Activated CD4-positive, alpha-beta T cell treated with anti-CD3 and anti-CD28 coated beads, Interleukin-2, Interleukin-6, amounts not matched to agents 100 ng/mL and 50 ng/mL, durations not matched to agents 16 hours and 8 hours (primary cell): Measurements from ENCODE around the gene AQP10.
"Not testable (repeated sequence)": the region's sequence is repeated elsewhere in the genome, so short reads cannot be mapped to it uniquely, and the experiment has no call there.

Experiments
- DNase-seq: peaks from one replicate; pipeline ENCODE4 v3.0.0-alpha.2; 2020

AQP10 gene

GRCh38 chr1:154346276-154346917, 25.5 kb downstream of the AQP10 start:
- no peak for DNase-seq

- no peak for DNase-seq
Observed at GRCh38 chr1:154347961-154348360, 27.1 kb downstream of the AQP10 start.

DNA sequence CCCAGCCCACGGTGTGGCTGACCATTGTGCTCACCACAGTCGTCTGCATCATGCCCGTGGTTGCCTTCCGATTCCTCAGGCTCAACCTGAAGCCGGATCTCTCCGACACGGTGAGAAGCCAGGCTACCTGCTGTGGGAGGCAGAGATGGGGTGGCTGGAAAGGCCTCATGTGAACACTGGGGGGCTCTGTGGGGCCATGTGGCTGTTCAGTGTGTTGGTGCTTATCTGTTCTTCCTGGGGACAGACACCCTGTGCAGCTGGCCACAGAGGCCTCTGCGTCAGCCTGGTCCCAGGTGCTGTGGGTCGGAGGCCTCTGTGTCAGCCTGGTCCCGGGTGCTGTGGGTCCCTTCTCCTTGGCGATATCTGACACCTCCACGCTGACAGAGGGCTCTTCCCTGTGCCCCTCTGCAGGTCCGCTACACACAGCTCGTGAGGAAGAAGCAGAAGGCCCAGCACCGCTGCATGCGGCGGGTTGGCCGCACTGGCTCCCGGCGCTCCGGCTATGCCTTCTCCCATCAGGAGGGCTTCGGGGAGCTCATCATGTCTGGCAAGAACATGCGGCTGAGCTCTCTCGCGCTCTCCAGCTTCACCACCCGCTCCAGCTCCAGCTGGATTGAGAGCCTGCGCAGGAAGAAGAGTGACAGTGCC, 27.7 kb downstream of the AQP10 start:
- DNase-seq: no peak

DNA sequence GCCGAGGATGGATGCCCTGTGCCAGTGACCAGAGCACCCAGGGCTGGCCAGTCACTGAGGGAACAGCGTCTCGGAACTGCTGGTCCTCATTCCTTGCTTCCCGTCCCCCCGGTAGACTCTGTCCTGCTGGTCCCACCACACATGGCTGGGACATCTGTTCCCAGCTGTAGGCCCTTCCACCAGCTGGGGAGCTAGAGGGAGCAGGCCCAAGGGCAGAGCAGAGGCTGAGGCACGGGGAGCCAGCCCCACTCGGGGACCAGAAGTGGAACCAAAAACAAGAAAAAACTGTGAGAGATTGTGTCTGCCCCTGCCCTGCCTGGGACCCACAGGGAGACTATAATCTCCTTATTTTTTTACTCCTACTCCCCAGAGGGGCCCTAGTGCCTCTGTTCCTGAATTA, 28.2 kb downstream of the AQP10 start:
- no peak for DNase-seq

DNA sequence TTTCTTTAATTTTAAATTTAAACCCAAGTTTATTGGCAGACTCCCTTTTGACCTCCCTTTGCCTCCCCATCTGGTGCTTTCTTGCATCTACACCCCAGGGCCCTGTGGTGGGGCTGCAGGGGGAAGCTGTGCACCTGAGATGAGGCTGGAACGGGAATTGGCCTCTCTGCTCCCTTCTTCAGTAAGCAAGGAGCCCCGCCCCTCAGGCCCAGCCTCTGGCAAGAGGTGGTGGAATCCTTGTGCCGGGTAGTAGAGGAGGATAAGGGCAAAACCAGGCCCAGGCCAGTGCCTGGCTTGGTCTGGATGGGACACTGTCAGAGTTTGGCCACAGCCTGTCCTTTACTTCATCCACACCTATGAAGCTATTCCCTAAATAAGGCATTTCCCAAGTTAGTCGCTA, 29.5 kb downstream of the AQP10 start:
- DNase-seq: no peak

GRCh38 chr1:154351363-154352068, 30.6 kb downstream of the AQP10 start:
- DNase-seq: no peak

DNA sequence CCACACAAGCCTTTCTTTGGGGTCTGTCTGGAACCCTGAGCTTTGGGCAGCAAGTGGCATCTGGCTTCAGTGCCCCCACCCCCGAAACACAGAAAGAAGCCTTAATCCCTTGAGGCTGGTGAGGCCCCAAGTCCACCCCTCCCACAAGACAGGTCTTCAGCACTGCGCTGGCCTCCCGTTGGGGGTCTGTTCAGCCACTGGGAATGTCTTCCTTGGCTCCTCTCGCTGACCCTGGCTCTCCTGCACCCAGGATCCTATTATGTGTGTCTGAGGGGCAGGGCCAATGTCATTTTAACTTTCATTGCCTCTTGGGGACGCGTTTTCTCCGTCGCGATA, 31.3 kb downstream of the AQP10 start:
- DNase-seq: no peak

DNA sequence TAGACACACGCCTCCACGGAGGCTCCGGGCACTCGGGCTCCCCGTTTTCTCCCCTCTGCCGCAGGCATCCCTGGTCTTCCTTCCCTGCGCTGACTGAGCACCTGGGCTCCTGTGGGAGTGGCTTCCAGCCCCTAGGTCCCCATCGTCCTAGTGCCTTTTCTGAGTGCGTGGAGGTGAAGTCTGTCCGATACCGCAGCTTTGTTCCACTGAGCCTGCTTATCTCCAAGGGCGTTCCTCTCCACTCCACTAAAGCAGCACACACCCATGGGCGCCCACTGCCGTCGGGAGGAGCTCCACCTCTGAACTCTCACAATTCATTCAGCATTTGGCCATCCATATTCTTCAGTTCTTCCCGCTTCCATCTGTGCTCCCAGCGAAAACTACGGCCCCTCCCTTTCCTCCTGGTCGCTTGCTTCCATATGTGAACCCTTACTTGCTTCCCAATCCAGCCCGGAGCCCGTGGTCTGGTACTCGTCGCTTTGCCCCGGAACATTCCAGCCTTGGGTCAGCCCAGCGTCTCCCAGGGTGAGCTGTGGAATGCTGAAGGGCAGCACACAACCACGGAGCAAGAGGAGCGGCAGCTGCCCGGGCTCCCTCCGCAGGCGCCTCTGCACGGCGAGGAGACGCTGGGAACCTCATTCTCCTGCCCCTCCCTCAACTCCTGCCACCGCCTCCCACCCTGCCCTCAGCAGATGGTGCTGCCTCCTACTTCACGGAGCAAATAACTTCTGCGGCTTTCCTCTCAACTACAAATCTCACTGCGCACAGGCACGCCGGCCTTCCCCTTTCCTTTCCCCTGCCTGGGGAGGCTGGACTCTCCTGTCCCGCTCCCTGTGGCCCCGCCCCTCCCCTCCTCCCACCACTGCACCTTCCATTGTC, 31.9 kb downstream of the AQP10 start:
- peak; percentile 55 for DNase-seq

DNA sequence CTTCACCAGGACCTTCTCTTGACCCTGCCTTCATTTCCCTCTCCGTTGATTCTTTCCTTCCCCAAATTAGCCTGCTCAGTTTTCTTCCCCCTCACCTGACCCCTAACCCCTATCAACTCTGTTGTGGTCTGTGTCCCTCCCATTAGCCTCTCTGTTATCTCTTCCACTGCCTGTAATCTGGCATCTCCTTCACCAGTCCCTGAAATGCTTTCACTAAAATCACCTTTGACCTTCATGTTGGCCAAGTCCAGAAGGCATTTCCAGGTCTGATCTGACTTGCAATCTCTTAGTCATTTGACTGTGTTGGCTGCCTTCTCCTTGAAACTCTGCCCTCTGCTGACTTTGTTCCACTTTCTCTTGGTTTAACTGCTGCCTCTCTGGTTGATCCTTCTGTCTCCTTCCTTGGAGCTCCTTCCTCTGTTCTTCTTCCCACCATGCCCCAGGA, 32.6 kb downstream of the AQP10 start:
- DNase-seq: peak; percentile 68

- DNase-seq: no peak
Observed at GRCh38 chr1:154353966-154354365, 33.1 kb downstream of the AQP10 start.

- DNase-seq: no peak
Observed at GRCh38 chr1:154358519-154358918, 37.6 kb downstream of the AQP10 start.

GRCh38 chr1:154360288-154360687, 39.4 kb downstream of the AQP10 start:
- DNase-seq: no peak

GRCh38 chr1:154360881-154361280, 40.0 kb downstream of the AQP10 start:
- not testable (repeated sequence) for DNase-seq

GRCh38 chr1:154361357-154361756, 40.5 kb downstream of the AQP10 start:
- DNase-seq: no peak

DNA sequence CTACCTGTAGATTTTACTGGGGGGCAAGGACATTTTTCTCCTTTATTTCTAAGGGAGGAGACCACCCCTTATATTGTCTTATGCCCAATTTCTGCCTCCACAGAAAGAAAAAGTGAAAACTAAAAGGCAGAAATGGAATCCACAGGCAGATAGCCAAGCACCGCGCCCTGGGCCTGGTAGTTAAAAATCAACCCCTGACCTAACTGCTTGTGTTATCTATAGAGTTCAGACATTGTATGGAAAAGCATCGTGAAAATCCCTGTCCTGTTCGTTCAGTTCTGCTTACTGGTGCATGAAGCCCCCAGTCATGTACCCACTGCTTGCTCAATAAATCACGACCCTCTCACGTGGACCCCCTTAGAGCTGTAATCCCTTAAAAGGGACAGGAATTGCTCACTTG, 50.5 kb downstream of the AQP10 start:
- no peak for DNase-seq

DNA sequence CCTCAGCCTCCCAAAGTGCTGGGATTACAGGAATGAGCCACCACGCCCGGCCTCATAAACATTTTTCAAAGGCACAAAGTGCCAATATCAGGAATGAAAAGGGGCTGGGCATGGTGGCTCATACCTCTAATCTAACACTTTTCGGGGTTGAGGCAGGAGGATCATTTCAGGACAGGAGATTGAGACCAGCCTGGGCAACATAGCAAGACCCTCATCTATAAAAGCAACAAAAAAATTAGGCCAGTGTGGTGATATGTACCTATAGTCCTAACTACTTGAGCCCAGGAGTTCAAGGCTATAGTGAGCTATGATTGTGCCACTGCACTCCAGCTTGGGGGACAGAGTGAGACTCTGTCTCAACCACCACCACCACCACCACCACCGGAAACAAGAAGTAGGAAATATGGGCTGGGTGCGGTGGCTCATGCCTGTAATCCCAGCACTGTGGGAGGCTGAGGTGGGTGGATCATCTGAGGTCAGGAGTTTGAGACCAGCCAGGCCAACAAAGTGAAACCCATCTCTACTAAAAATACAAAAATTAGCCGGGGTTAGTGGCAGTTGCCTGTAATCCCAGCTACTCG, 53.0 kb downstream of the AQP10 start:
- not testable (repeated sequence) for DNase-seq
